ENCODE data around the gene USP28.

DNA sequence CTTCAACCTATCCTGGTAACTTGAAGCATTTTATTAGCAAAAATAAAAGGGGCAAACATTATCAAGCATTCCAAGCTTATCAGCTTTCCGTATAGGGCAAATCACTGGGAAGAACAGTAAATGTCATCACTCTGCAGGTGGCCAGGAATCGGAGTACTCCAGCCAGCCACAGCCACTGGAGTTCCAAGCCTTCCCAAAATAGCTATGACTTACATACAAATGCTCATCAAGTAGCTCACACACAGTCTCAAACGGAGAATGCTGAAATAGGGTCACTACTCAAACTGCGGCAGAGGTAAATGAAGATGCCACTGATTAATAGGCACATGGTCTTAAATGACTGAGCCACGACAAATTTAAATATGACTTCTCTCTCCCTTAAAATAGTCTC lies 2.1 kb downstream of the USP28 start:
- TF ChIP-seq, protein P1, sequence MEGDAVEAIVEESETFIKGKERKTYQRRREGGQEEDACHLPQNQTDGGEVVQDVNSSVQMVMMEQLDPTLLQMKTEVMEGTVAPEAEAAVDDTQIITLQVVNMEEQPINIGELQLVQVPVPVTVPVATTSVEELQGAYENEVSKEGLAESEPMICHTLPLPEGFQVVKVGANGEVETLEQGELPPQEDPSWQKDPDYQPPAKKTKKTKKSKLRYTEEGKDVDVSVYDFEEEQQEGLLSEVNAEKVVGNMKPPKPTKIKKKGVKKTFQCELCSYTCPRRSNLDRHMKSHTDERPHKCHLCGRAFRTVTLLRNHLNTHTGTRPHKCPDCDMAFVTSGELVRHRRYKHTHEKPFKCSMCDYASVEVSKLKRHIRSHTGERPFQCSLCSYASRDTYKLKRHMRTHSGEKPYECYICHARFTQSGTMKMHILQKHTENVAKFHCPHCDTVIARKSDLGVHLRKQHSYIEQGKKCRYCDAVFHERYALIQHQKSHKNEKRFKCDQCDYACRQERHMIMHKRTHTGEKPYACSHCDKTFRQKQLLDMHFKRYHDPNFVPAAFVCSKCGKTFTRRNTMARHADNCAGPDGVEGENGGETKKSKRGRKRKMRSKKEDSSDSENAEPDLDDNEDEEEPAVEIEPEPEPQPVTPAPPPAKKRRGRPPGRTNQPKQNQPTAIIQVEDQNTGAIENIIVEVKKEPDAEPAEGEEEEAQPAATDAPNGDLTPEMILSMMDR (conservative IDR thresholded peaks at IDR 0.05): no peak
- no peak for TF ChIP-seq ZFX (IDR thresholded peaks at IDR 0.05)
